GM19455 (cell line): Measurements from ENCODE around the gene KIF22.
"Not testable (repeated sequence)": the region's sequence is repeated elsewhere in the genome, so short reads cannot be mapped to it uniquely, and the experiment has no call there.

Source experiments
- ATAC-seq: cut with Tn5 transposase; IDR thresholded peaks from one replicate; pipeline ENCODE4 v1.9.1; 2021; ENCODE audit not compliant: unreplicated experiment

The KIF22 gene

DNA sequence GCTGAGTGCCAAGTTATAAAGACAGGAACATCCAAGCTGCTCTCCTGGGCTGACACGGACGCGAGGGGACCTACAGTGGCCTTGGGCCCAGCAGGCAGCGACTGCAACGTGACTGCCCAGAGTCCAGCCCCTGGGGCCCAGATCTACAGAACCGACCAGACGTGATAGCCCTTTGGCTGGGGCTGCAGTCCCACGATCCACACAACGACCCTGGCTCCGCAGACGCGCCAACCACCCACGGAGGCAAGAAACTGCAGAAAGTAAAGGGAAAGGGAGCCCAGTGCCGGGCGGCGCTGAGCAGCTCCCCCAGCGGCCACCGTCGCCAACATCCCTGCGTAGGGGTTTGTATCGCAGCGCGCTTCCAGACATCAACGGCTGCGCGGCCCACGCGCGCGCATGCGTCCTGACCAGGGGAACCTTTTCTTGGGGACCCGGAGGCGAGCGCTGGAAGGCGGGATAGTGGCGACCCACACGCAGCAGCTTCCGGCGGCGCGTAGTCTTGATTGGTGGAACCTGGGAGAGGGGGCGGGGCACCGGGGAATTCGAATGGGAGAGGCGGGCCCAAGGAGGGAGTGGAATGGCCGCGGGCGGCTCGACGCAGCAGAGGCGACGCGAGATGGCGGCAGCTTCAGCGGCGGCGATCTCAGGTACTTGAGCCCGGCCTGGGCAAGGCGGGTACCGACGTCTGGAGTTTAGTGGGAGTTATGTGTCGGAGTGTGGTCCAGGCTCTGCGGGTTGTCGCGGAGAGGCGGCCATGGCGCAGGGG, at the start of gene KIF22:
TSS of gene KIF22 (plus strand) at position 569 of the 766 bp plus-strand sequence. CDS start at position 578, 9 bp downstream.
- ATAC-seq = peak; percentile 89

GRCh38 chr16:29742683-29743275, 47.8 kb upstream of the KIF22 start:
- ATAC-seq = no peak

DNA sequence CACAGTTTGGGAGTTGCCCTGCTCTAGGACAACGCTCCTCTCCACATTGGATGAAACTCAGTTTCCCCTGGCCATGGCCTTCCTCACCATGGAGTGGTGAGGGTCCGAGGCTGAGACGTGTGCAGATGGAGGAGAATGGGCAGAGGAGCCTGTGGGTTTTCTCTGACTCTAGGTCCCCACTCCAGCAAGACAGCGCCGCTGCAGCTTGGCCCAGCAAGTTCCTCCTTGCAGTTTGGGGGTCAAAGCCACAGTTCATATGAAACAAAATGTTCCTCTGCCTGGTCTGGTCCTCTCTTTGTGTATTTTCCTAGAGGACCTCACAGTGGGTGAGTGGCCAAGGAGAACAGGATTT, 47.1 kb upstream of the KIF22 start:
- ATAC-seq = no peak

- no peak for ATAC-seq
Measured at GRCh38 chr16:29743827-29744531, 46.6 kb upstream of the KIF22 start.

DNA sequence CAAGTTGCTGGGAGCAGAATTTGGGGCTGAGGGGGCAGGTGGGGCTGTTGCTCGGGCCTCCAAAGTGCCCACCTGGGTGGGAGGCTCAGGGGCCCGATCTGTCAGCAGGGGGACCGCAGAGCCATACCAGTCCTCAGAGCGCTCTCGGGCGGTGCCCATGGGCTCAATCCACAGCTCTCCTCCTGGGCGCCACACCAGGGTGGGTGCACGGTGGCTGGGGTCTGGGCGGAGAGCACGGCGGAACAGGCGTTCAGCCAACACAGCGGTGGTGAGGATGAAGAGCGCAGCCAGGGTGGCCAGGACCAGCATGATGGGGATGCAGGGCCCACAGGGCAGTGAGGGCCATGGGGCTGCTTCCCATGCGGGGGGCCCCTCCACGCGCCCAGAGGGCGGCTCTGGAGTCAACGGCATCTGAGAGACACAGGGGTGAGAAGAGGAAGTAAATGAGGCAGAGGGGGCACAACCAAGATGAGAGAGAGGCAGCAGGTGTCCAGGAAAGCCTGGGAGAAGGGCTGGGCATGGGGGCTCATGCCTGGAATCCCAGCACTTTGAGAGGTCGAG, 45.9 kb upstream of the KIF22 start:
- ATAC-seq = no peak

GRCh38 chr16:29745121-29745852, 45.3 kb upstream of the KIF22 start:
- no peak for ATAC-seq

- ATAC-seq = no peak
Measured at GRCh38 chr16:29745853-29746345, 44.7 kb upstream of the KIF22 start, which contains the start of gene C16orf54. TSS of gene C16orf54 (minus strand) at chr16:29745990. CDS start at chr16:29744951, 1,039 bp downstream.

- not testable (repeated sequence) for ATAC-seq
Measured at GRCh38 chr16:29746518-29746917, 44.0 kb upstream of the KIF22 start.

- ATAC-seq = no peak
Measured at GRCh38 chr16:29747947-29748759, 42.4 kb upstream of the KIF22 start.

GRCh38 chr16:29748760-29749149, 41.8 kb upstream of the KIF22 start:
- not testable (repeated sequence) for ATAC-seq

DNA sequence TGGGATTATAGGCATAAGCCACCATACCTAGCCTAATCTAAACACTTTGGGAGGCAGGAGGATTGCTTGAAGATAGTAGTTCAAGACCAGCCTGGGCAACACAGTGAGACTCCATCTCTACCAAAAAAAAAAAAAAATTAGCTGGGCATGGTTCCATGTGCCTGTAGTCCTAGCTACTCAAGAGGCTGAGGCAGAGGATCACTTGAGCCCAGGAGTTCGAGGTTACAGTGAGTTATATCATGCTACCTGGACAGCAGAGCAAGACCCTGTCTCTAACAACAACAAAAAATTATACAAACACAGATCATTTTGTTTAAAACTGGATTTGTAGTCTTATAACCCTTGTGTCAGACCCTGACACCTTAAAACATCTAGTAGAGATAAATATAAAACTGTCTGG, 37.0 kb upstream of the KIF22 start:
- no peak for ATAC-seq

- ATAC-seq = no peak
Measured at GRCh38 chr16:29756654-29757053, 33.9 kb upstream of the KIF22 start.

DNA sequence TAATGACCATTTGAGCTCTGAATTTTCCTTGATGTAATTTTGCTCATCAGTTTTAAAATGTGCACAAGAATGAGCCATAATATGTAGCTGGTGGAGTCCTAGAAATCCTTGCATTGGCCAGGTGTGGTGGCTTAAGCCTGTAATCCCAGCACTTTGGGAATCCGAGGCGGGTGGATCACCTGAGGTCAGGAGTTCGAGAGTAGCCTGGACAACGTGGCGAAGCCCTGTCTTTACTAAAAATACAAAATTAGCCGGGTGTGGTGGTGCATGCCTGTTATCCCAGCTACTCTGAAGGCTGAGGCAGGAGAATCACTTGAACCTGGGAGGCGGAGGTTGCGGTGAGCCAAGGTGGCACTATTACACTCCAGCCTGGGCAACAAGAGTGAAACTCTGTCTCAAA, 33.5 kb upstream of the KIF22 start:
- not testable (repeated sequence) for ATAC-seq

GRCh38 chr16:29757950-29758466, 32.5 kb upstream of the KIF22 start:
- ATAC-seq = no peak

- ATAC-seq = no peak
Measured at GRCh38 chr16:29760567-29761279, 29.8 kb upstream of the KIF22 start.

DNA sequence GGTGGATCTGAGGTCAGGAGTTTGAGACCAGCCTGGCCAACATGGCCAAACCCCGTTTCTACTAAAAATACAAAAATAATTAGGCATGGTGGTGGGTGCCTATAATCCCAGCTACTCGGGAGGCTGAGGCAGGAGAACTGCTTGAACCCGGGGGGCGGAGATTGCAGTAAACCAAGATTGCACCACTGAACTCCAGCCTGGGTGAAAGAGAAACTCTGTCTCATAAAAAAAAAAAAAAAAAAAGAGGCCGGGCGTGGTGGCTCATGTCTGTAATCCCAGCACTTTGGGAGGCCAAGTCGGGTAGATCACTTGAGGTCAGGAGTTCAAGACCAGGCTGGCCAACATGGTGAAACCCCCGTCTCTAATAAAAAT, 29.3 kb upstream of the KIF22 start:
- ATAC-seq = not testable (repeated sequence)

DNA sequence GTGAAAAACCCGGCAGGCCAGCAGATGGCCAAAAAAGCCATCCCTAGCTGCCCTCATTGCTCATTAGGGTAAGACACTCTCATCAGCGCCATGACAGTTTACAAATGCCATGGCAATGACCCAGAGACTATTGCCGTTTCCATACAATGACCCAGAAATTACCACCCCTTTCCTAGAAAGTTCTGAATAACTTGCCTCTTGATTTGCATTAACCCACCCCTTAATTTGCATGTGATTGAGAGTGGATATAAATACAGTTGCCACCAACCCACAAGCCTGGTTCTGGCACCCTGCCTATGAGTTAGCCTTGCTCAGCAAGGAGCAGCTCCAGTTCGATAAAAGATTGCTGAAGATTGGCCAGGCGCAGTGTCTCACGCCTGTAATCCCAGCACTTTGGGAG, 28.7 kb upstream of the KIF22 start:
- no peak for ATAC-seq

DNA sequence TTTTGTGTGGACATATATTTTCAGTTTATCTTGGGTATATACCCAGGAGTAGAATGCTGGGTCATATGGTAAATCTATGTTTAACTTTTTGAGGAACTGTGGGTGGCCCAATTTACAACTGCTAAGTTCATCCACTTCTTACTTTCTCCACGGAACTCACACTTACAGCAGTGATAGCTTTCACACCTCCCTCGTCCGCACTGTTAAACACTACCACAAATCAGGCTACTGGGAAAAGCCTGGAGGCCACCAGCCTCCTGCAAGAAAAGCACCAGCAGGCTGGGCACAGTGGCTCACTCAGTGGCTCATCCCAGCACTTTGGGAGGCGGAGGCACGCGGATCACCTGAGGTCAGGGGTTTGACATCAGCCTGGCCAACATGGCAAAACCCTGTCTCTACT, 27.2 kb upstream of the KIF22 start:
- ATAC-seq = no peak
